HG03342 (cell line): Measurements from ENCODE around the gene GFAP.

Experiments used
- ATAC-seq: cut with Tn5 transposase; IDR thresholded peaks from one replicate; pipeline ENCODE4 v1.9.1; 2021; ENCODE audit warnings: mild to moderate bottlenecking, moderate library complexity; ENCODE audit not compliant: unreplicated experiment

The GFAP gene

GRCh38 chr17:44932096-44932786 lies 16.9 kb upstream of the GFAP start:
- no peak for ATAC-seq

DNA sequence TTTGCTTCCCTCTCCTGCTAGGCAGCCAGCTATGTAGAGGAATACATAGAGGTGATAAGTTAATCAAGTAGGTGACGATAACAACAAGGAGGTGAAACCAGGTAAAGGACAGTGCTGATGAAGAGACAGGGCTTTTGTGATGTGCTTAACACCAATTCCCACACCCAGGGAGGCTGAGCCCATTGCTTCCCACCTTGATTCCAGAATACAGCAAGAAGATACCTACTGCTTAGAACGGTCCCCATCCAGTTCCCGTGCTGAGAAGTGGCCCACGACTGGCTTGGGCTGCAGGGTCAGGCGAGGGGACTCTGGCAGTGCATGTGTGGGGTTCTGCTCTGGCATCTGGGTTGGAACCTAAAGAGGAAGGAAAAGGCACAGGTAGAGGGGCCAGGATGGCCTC lies 16.1 kb upstream of the GFAP start:
- no peak for ATAC-seq

GRCh38 chr17:44930667-44931066 lies 15.4 kb upstream of the GFAP start:
- ATAC-seq, result no peak

DNA sequence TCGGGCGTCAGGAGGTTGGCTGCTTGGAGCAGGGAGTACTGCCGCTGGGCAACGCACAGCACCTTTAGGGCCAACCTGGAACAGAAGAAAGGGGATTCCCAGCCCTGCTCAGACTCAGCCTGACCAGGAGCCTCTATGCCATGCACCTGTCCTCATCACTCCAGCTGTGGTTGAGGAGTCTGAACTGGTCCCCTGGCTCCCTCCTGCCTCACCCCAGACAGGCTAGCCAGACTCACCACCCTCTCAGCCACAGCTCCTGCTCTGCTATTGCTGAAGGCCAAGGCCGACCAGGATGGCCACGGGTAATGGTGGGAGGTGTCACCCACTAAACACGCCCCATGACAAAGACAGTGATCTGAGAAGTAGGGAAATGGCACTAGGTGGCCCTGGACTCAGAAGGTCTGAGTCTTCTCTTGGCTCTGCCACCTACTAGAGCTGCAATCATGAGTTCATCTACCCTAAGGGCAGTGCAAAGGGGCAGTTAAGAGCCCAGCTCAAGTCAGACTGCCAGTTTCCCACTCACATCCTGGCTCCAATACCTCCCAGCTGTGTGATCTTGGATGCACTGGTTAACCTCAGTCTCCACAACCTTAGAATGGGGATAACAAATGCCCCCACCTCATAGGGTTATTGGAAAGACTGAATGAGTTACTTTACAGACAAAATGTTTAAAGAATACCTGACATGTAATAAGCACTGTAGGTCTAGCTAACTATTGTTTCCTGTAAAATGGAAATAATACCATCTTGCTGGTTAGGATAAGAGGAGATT lies 13.8 kb upstream of the GFAP start:
- ATAC-seq, result no peak

DNA sequence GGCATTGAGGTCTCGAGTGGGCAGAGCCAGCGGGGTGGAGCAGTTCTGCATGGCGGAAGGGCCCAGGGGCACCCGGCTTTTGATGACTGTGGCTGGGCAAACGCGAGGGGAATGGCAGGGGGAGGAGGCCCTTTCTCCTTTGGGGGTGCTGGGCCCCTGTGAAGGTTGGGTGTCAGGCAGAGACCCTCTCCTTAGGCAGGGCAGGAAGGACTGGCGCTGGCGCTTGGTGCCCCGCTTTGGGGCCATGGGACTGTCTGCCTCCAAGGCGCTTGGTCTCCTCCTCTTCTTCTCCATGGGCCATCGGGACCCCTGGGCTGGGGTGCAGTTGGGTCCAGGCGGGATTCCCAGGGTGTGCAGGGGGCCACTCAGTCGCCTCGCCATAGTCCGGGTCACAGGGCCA lies 12.8 kb upstream of the GFAP start:
- no peak for ATAC-seq

- no peak for ATAC-seq
These were observed 12.4 kb upstream of the GFAP start for GRCh38 chr17:44927696-44928095.

- no peak for ATAC-seq
These were observed 11.7 kb upstream of the GFAP start for GRCh38 chr17:44926821-44927525.

GRCh38 chr17:44925731-44926697 lies 10.7 kb upstream of the GFAP start:
- ATAC-seq, result no peak

DNA sequence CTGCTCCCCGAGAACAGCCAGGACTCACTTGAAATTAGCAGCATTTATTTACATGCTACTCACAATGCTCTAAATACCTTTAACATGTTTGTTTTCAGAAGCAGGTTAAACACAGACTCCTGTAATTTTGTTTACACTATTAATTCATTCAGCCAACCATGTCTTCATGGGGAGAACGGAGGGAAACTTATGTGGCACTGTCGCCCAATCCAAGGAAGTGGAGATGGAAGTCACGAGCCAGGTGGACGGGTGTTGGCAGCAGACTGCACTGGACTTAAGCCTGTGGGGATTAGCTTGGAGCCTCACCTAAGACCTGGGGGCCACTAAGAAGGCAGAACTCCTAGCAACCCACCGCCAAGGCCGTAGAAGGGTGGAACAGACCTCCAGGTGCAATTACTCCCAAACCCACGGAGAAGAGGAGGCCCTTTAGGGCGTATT lies 8.8 kb upstream of the GFAP start:
- no peak for ATAC-seq

GRCh38 chr17:44922746-44923470 lies 7.6 kb upstream of the GFAP start:
- ATAC-seq, result no peak

- ATAC-seq, result no peak
These were observed 6.8 kb upstream of the GFAP start for GRCh38 chr17:44922136-44922535.

DNA sequence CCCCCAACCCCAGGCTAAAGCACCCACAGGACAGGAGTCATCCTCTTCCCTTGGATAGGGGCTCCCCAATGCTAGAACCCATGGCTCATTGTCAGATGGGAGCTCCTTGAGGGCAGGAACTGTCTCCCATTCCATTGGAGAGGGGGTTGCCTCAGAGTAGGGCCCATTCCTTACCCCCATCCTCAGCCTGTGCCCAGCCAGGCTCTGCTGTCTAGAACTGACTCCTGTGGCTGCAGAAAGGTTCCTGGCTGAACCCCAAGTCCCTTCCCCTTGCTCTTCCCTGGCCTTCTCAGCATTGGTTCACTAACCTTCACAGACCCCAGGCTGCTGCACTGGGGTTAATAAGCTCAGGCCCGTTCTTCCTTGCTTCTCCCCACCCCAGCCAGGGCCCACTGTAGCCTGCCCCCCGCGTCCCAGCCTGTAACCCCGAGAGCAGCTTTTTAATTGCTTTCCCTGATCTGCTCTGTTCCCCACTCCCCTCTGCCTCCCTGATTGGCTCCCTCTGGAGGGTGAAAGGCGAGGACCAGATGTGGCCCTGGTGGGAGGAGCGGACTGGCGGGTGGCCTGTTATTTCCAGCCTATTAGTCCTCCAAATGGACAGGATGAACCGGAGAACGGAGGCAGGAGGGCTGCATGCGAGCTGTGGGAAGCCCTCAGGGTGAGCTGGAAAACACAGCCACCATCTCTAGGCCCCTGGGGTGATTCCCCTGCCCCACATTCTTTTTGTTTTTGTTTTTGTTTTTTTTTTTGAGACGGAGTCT lies 6.0 kb upstream of the GFAP start:
- no peak for ATAC-seq

DNA sequence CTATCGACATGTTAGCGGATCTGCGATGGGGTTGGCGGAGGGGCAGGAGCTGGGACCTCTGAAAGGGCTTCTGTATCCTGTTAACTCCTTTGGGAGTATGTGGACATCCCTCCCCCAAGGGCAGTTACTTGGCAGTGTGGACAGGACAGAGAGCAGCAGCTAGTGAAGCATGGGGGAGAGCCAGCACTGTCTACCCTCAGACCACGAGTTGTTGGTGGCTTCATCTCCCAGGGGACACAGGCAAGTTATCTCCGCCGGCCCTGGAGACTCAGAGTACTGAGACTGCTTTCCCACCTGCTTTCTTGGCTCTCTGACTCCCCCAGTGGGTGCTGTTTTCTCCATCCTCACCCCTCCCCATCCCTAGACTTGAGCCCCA lies 5.3 kb upstream of the GFAP start:
- ATAC-seq, result no peak

- ATAC-seq, result peak; percentile 72
These were observed 4.7 kb upstream of the GFAP start for GRCh38 chr17:44919885-44920564.

DNA sequence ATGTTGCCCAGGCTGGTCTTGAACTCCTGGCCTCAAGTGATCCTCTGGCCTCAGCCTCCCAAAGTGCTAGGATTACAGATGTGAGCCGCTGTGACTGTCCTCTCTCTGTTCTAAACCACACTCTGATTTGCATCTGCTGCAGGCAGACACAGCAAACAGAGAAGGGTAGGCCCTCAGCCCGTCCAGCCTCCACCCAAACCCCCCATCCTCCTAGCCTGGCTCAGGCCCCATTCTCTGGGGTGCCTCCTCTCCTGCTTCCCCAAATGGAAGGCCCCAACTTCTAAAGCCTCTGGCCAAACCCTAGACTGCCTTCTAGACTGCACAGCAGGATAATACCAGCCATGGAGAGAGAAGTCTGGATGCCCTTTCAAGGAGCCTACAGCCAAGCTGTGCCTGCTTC lies 4.1 kb upstream of the GFAP start:
- no peak for ATAC-seq

DNA sequence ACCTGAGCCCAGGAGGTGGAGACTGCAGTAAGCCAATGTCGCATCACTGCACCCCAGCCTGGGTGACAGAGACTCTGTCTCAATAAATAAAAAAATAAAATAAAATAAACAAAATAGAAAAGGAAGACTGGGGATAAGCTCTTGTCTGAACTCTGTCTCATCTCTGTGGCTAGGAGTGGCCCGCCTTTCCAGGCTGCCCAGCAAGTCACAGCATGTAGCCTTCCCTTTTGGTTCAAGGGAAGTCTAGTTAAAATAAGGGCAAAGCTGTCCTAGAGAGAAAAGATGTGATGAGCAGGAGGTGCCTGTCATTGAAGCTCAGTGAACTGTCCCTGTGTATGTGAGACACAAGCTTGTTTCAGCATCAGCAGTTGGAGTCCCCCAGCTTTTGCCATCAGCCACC lies 2.7 kb upstream of the GFAP start:
- no peak for ATAC-seq

DNA sequence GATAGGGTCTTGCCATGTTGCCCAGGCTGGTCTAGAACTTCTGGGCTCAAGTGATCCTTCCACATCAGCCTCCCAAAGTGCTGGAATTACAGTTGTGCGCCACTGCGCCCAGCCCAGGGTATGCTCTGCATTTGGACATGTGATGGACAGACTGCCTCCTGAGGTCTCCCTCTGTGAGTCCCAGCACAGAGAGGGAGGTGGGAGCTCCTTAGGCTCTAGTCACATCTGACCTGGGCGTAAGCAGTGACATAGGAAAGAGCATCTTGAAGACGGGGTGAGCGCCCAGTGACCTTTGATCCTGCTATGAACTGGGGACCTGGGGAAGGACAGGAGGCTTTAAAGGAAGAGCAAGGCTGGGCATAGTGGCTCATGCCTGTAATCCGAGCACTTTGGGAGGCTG lies 2.2 kb upstream of the GFAP start:
- ATAC-seq, result no peak

GRCh38 chr17:44916781-44917241 lies 1.5 kb upstream of the GFAP start:
- no peak for ATAC-seq
